GM18868 (cell line): ENCODE measurements around the gene SYT1.

Experiments used
- ATAC-seq: cut with Tn5 transposase; IDR thresholded peaks from one replicate; pipeline ENCODE4 v1.9.1; 2021; ENCODE audit warnings: mild to moderate bottlenecking, moderate library complexity; ENCODE audit not compliant: unreplicated experiment

SYT1 gene

DNA sequence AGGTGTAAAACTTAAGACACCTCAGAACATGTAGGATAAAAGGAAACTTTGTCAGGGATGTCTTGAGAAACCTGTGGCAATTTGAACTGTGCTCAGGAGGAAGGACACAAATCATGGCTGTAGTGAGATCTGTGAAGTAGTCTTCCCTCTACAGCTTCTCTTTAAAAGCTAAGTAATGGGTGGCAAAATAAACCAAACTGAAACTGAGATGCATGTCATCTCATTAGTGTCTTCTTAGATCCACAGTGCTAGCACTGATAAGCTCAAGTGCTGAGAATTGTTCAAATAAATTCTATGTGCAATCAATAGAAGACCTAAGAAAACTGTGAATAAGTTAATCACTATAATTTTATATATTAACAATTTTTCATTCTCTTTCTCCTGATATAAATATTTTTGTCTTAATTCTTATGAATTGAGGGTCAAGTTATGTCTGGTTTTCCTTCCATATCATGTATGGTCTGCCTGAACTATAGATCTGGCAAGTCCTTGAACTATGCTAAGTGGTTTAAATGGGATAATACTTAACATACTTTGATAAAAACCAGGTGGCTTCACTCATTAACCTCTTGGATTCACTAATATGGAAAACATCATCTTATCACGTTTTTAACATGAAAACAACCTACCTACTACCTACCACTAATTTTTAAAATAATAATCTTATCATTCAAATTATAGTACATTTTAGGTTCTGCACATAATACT lies 27.2 kb downstream of the SYT1 start:
- ATAC-seq: no peak

DNA sequence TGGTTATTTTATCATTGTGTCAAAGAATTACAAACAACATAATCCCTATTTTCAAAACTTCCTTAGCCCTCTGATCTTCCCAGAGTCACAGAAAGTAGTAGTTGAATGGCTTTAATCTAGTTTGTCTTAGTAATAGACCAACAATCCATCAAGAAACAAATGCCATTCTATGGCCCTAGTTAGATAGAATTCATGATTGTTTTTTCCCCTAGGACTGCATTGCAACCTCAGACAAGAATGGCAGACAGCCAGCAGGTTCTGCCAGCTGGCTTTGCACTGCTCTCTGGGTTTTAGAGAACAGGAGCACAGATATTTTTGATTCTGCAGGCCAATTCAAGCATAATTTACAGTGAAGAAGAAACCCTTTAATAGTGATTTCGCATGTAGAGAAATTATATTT lies 33.8 kb downstream of the SYT1 start:
- no peak for ATAC-seq

DNA sequence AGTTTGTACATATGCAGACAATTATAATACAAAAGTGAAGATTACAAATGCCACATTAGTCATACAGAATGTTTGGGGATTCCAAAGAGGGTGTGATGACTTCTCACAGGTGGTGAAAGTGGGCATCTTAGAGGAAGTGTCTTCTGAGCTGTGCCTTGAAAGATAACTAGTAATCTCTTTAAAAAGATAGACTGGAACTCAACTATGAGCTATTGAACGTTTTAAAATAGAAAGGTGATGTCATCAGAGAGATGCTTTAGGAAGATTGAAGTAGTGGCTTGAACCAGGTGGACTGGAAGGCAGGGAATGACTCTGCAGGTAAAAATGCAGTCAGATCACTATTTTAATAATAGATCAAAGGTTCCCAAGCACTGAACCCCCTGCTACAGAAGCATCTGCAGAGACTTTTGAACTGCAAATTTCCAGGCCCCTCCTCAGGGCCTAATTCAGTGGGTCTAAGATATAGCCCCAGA lies 50.3 kb downstream of the SYT1 start:
- ATAC-seq: peak; percentile 56

DNA sequence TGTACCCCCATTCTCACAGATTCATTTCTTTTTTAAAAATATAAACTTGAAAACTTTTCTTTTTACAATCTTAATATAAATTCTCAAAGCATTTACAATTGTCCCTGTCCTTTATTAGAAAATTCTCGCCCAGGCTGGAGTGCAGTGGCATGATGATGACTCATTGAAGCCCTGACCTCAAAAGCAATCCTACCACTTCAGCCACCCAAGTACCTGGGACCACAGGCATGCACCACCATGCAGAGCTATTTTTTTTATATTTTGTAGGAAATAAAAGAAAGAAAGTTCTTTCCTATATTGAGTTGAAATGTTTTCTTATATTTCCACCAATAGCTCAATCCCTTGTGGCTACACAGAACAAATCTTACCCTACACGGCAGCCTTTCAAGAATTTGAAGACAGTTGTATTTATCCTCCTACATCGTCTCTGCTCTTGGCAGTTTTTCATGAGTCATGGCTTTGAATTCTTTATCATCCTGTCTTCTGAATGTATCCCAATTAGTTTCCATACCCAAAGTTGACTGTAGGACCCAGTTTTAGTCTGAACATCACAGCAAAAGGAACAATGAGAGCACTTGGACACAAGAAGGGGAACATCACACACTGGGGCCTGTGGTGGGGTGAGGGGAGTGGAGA lies 52.4 kb downstream of the SYT1 start:
- ATAC-seq: no peak

DNA sequence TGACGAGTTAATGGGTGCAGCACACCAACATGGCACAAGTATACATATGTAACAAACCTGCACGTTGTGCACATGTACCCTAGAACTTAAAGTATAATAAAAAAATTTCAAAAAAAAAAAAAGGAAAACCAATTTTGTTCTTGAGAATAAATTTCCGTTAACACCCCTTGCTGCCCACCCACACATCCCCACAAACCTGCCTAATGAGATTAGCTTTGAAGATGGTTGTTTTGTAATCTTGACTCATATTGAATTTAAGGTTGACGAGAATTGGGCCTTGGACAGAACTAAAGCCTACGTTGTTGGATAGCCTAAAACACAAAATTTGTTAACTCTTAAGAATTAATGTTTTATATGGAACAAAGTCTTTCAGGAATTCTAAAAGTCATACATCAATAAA lies 52.9 kb downstream of the SYT1 start:
- ATAC-seq: no peak

DNA sequence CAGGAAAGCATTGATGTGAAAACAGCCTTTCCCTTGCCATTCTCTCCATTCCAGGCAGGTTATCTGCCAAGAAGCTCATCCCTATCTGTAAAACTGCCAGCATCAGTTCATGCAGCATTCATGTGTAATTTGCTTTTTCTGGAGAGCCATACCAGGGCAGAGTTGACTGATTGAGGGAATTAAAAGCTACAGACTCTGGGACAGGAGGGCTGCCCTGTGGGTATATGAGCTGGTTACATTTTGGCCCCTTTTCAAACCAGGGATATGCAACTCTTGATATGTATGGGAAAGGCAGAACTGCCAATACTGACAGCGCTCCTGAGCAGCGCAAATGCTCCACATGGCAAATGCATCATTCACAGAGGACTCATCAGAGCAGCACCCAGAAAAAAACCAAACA lies 53.7 kb downstream of the SYT1 start:
- ATAC-seq: no peak

DNA sequence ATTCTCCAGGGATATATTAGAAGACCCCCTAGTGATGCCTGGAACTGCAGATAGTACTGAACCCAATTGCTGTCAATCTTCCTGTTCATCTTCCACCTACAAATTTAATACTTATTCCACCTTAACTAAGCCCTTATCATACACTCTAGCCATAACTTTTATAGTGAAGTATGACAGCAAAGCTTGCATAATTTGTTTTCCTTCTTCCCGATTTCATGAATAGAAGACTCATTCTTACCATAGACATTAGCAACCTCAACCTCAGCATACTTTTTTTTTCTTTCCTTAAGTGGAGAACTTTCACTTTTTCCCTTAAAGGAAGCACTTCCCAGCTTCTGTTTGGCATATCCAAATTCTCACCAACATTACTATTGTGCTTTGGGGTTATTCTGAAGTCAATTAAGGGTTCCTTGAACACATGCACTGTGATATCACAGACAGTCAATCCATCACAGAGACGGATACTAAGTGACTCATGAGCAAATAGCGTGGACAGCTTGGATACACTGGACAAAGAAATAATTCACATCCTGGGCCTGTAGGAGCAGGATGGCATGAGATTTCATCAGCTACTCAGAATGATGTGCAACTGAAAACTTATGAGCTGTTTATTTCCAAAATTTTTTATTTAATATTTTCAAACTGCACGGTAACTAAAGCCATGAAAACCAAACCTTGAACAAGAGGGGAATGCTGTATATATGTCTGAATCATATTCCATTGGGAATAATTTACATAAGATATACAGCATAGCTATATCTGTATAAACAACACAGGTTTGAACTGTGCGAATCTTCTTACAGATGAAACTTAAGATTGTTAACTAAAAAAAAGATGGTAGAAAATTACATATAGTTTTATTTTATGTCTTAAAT lies 63.9 kb downstream of the SYT1 start:
- ATAC-seq: no peak

DNA sequence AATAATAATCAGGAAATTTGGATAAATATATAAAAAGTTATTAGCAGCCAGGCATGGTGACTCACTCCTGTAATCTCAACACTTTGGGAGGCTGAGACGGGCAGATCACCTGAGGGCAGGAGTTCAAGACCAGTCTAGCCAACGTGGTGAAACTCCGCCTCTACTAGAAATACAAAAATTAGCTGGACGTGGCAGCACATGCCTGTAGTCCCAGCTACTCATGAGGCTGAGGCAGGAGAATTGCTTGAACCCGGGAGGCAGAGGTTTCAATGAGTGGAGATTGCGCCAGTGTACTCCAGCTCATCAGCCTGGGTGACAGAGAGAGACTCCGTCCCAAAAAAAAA lies 64.5 kb downstream of the SYT1 start:
- ATAC-seq: no peak

DNA sequence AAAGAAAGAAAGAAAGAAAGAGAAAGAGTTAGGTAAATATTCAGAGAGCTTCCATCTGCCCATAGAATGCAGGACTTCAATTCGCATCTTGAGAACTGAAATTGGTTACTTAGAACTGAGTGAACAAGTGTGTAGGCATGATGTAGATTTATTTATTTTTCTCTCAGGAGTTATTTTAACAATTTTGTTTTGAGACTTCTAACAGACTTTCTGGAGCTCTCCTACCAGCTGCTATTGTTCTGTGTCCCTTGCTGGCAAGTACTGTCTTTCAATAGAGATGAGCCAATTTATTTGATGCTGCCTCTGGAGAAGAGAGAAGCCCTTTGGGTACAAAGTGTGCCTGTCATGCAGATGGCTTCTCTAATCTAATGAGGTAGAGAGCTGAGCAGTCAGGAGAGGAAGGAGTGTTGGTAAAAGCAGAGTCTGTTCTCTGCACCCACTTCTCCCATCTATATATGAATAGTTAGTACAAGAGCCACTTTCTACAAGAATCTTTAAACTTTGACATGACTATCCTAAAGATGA lies 67.0 kb downstream of the SYT1 start:
- ATAC-seq: no peak

DNA sequence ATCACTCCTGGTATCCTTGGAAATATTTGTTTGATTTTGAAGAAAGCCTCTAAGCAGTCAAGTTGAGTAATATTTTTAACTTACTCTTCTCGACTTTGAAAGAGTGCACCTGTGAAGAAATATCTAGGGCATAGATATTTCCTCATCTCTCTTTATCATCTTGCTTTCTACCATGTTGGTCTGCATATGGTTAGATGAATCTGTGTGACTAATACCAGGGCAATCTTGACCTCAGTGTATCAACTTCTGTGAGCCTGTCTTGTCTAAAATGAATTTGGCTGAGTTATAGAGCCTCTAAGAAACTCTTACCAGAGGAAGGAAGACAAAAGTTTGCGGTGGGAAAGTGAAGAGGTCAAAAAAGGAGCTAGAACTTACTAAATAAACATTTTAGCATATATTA lies 68.4 kb downstream of the SYT1 start:
- no peak for ATAC-seq

DNA sequence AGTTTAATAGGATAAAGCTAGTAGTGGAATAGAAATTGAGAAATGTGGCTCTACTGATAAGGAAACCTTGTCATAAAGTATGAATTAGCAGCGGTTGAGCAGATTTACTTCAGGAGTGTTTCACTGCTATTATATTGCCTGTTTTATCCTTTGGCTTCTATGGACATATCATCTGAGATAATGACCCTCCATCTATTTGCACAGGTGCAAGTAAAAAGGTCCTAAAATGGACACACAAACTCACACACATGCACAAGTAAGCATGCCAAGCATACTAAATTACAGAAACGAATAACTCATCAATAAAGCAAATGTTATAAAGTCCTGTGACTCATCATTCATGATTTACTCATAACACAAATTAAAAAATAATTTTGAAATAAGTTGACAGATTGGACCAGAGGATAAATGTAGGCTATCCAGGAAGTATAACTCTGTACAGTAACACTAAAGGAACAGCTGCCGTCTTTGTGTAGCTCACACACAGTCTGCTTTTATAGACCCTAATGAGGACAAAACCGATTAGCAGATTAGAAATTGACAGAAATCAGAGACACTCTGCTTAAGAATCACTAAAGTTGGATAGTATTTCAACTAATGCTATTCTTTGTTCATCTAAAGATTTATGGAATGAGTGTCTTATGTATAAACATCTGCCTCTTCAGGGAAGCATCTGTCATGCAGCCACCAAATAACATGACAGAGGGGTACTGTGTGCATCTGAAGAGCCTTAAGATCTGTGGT lies 73.9 kb downstream of the SYT1 start:
- ATAC-seq: no peak

DNA sequence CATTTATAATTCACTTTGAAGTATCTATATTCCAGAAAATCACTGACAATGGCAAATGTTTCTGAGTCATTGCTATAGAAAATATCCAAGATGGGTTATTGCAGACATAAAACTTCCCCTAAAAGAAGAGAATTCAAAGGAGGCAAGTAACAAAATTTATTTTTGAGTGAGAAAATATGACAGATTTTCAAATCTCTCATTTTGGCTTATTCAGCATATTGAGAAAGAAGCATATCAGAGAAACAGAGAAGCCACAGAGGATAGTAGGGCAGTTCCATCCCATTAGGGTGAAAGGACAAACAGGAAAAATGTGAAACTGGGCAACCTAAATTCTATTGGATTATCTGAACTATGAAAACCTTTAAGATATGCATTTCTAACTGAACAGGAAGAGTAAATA lies 85.0 kb downstream of the SYT1 start:
- ATAC-seq: no peak

DNA sequence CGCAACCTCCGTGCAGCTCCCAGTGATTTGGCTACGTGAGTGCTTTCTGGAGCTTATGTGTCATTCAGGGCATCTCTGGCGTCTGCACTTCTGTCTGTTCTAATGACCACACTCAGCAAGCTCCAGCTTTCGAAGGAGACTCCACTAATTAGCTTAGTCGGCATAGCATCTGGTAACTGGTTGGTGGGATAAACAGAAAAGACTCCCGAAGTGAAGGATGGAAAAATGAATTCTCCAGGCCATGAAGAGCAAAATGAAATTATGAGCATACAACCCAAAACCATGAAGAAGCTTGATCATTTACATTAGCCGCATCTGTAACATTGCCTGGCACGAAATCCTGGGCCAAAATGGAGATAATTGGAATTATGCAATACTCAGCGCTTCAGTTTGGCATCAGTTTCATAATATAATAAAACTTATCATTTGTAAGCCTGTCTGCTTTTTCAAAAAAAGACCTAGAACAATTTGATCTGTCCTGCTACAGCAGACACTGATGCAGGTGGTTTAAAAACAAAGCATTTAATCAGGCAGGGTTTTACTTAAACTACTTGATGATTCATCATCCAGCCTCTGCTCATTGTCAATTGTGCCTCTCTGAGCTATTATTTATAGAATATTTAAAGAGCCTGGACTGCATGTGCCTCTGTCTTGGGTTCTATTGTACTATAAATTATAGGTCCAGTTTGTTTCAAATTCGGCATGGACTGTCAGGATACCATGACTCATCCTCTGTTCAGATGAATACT lies 87.4 kb downstream of the SYT1 start:
- ATAC-seq: no peak

DNA sequence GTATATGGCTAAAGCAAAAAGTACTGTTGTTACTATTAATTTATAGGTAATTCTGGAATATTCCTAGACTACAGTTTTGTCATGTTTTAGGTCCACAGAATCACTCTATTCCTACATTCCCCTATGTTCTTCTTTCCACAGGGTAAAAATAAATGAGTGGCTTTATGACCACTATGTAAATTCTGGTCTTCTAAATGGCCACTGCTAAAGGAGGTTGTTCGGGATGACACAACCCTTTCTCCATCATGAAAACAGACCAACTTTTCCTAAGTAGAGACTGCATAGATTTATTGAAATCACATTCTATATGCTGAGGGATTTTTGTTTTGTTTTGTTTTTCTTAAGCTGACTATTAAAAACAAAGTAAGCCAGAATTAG lies 88.0 kb downstream of the SYT1 start:
- no peak for ATAC-seq

DNA sequence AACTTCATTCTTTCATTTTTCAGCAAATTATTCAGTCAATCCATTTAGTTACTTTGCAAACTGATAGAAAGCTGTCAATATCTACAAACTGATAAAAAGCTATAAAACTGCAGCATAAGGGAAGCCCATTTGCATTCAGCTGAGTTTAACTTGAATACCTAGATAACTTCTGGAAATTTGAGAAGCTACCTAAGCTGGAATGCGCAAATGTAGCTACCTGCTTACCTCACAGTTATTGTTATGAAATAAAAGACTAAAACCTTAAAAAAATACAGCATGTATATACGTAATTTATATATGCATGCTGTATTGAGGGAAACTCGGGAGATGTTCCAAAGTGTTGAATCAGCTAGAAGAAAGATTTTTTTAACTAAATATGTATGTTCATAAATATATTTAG lies 94.4 kb downstream of the SYT1 start:
- no peak for ATAC-seq

DNA sequence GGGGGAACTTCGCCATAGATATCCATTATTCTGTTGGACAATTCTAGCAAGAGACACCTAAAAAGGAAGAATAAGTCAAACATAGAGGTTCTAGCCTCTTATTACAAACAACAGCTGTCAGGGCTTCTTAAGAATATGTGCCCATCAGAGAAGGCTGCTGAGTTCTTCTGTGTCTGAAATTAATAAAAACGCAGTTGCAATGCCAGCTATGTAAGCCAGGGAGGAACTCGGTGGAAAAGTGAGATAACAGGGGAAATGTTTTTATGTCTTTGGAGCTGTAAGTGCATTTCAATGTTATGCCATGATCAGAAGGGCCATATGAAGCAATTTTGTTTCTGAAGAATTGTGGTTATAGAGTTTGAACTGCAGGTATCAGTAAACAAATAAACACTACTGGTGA lies 95.0 kb downstream of the SYT1 start:
- no peak for ATAC-seq

DNA sequence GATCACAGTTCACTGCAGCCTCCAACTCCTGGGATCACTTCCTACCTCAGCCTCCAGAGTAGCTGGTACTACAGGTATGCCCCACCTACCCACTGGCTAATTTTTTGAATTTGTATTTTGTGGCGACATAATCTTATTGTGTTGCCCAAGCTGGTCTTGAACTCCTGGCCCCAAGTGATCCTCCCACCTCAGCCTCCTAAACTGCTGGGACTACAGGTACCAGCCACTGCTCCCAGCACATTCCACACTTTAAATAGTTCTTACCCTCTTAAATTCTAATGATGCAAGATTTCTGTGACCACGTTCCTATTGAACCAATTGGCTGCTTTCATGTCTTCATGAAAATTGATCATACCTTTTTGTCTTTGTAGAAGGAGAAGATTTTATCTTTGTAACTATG lies 96.6 kb downstream of the SYT1 start:
- no peak for ATAC-seq

DNA sequence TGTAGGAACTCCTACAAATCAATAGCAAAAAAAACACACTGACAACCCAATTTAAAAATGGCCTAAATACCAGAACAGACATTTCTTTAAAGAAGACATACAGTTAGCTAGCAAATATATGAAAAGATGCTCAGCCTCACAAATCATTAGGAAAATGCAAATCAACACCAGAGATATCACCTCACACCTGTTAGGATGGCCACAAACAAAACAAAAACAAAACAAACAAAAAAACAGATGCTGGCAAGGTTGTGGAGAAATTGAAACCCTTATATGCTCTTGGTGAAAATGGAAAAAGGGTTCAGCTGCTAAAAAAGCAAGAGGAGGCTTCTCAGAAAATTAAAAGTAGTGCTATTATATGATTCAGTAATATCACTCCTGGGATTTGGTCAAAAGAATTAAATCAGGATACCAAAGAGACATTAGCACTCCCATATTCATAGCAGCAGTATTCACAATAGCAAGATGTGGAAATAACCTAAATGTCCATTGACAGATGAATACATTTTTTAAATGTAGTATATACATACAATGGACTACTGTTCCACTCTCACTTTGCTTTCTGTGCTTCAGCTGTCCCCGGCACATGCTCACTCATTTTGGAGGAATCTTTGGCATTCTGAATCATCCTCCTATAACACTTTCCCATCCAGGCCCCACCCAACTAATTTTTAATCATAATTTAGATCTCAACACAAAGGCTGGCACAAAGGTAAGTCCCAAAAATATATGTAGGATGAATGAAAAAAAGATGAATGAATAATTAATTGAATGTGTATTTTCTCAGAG lies 99.1 kb downstream of the SYT1 start:
- ATAC-seq: no peak

DNA sequence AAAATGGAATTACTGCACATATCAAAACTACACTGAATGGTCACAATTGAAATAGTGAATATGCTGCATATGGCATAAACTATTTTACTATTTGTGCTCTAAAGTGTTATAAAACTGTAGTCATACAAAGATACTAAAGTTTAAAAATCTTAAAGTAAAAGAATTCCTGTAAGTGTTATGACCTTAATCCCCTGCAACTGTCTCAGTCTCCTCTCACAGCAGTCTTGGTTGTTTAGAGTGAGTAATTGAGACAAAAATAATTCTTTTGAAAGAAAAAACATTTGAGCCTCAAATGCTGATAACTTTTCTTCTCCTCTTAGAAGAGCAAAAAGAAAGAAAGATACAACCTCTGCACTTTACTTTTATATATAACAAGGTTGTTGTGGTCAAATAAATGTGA lies 99.9 kb downstream of the SYT1 start:
- ATAC-seq: no peak

DNA sequence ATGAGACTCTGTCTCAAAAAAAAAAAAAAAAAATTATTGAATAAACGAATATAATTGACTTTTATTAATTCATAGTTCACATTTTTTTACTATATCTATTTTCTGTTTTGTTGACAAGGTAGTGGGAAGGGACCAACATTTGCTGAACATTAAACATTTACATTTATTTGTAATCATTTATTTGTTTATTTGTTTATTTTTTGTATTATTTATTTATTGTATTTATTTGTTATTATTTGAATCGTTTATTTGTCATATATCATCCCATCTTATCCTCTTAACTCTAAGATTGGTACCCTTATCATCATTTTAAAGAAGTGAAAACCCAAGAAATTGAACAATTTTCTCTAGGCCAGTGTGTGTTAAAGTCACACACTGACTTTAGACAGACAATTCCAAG lies 101.5 kb downstream of the SYT1 start:
- ATAC-seq: no peak
